ENCODE results near the gene RAPGEF2.

DNA sequence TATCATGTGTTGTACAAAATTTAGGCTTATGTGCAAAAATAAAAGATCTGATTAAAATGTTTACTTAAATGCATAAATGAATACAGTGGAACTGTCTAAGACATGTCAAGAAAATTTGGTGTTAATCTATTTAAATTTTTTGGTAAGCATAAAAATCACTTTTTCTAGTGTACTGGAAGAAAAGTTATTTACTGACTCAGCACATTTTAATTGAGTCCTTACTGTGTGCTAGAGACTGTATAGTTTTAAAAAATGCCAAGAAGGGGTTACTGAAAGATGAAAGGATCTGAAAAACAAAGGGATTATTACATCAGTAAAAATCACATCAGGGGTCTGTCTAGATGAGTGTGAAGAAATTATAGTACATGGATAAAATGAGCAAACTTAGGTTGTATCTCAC is 60.6 kb downstream of the RAPGEF2 start:
- TF ChIP-seq, protein P1, sequence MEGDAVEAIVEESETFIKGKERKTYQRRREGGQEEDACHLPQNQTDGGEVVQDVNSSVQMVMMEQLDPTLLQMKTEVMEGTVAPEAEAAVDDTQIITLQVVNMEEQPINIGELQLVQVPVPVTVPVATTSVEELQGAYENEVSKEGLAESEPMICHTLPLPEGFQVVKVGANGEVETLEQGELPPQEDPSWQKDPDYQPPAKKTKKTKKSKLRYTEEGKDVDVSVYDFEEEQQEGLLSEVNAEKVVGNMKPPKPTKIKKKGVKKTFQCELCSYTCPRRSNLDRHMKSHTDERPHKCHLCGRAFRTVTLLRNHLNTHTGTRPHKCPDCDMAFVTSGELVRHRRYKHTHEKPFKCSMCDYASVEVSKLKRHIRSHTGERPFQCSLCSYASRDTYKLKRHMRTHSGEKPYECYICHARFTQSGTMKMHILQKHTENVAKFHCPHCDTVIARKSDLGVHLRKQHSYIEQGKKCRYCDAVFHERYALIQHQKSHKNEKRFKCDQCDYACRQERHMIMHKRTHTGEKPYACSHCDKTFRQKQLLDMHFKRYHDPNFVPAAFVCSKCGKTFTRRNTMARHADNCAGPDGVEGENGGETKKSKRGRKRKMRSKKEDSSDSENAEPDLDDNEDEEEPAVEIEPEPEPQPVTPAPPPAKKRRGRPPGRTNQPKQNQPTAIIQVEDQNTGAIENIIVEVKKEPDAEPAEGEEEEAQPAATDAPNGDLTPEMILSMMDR (IDR thresholded peaks at IDR 0.05) = no peak
- no peak for TF ChIP-seq POLR2A (IDR thresholded peaks at IDR 0.05)
